Activated CD8-positive, alpha-beta memory T cell treated with anti-CD3 and anti-CD28 coated beads for 48 hours (primary cell): ENCODE measurements around the gene CEP85L.
A peak's percentile ranks its signal among the peaks of the same experiment; 100 is the strongest.

Experiments
- DNase-seq, 3 experiments: peaks; one replicate each; pipeline ENCODE4 v3.0.0-alpha.2; 2020; ENCODE audit warnings: low read depth in 2 of 3, low spot score in 2 of 3

CEP85L gene

GRCh38 chr6:118625833-118626232 lies 25.6 kb downstream of the CEP85L start:
- no peak for DNase-seq

DNA sequence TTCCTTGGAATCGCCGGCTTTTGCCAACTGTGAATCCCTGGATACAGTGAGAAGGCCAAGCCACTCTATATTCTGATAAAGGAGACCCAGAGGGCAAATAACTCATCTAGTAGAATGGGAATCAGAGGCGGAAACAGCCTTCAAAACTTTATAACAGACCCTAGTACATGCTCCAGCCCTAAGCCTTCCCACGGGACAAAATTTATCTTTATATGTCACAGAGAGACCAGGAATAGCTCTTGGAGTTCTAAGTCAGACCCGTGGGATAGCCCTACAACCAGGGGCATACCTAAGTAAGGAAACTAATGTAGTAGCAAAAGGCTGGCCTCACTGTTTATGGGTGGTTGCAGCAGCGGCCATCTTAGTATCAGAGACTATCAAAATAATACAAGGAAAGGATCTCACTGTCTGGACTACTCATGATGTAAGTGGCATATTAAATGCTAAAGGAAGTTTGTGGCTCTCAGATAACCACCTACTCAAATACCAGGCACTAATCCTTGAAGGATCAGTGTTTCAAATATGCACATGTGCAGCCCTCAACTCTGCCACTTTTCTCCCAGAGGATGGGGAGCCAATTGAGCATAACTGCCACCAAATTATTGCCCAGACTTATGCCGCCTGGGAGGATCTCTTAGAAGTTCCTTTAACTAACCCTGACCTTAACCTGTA lies 29.5 kb downstream of the CEP85L start:
- no peak for DNase-seq

DNA sequence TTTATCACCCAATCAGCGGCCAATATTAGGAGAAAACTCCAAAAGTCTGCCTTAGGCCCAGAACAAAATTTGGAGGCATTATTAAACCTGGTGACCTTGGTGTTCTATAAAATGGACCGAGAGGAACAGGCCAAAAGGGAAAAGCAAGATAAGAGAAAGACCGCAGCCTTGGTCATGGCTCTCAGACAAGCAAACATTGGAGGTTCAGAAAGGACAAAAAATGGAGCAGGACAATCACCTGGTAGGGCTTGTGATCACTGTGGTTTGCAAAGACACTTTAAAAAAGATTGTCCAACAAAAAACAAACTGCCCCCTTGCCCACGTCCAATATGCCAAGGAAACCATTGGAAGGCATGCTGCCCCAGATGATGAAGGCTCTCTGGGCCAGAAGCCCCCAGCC lies 31.2 kb downstream of the CEP85L start:
- DNase-seq, result no peak

- DNase-seq, result peak; percentile 23 to 28 (median 28)
Measured at GRCh38 chr6:118618676-118619377, 32.6 kb downstream of the CEP85L start.

DNA sequence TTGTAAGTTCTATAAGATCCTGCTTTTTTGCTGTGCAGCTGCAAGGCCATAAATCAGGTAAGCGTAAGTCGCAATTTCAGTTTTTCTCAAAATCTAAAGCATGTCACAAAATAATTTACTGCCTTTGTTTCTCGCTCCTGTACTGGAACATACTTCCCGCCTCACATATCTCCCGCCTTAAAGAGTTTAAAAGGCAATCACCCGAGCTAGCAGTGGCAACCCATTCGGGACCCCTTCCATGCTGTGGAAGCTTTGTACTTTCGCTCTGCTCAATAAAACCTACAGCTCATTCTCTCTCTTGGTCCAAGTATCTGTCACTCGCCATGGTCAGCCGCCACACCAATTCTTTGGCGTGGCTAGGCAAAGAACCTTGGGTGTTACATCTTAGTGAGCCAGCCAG lies 34.0 kb downstream of the CEP85L start:
- DNase-seq, result no peak

GRCh38 chr6:118611334-118611733 lies 40.1 kb downstream of the CEP85L start:
- DNase-seq, result no peak

GRCh38 chr6:118606858-118607257 lies 44.5 kb downstream of the CEP85L start:
- DNase-seq, result no peak

DNA sequence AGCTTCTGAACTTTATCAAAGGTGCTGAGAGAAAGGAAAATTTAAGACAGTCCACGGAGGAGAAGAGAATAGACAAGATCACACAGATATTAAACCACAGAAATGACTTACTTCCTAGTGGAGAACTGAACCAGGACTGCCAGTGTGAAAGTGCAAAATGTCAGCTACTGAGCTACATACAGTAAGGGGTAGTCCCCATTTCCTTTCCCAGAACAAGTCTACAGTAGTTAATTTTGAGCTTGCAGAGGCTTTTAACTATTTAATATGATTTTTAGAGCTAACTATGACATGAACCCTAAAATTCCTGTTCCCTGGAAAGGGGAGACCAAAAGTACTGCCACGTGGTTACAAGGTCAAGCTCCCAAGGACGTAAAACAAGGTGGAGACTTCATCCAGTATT lies 45.1 kb downstream of the CEP85L start:
- no peak for DNase-seq

DNA sequence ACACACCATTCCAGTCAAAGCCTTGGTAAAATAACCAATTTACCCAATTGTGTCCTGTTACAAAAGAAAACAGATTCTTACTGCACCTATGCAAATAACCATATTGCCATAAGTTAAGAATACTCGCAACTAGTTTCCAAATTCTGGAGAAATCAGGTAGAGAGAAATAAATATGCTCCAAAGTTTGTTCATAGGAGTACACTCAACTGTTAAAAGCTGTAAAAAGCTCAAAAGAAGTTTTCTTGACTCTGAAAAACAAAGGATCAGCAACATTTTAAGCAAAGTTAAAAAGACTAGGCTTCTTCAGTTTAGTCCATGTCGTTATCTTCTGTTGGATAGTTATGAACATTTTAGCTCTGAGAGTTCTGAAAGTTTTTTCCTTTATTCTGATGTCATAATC lies 48.0 kb downstream of the CEP85L start:
- DNase-seq, result no peak

DNA sequence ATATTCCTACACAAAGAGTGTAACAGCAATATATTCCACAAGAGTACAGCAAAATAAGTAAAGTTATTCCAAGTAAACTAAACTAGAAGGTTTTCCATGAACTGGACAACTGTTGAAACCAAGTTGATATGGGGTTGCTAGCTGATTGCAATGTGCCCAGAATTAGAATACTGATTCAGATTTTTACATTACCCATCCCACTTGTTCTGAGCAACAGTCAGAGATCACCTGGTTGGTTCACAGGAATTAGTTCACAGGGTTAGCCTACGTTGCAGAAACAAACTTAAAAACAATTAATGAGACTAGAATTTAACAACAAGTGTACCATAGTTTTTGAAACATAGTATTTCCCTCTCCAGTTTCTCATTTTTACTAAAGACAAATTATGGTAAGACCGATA lies 49.1 kb downstream of the CEP85L start:
- DNase-seq, result no peak

DNA sequence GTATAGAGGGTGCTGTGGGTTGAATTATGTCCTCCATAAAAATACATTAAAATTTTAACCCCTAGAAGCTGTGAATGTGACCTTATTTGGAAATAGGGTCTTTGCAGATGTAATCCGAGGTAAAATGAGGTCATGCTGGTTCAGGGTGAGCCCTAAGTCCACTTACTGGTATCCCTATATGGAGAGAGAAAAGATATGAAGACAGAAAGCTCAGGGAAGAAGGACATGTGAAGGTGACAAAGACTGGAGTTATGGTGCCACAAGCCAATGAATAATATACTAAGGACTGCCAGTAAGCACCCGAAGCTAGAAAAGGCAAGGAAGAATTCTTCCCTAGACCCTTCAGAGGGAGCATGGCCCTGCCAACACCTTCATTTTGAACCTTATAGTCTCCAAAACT lies 53.1 kb downstream of the CEP85L start:
- DNase-seq, result no peak

GRCh38 chr6:118597636-118598035 lies 53.8 kb downstream of the CEP85L start:
- no peak for DNase-seq

- DNase-seq, result no peak
Measured at GRCh38 chr6:118596774-118597320, 54.5 kb downstream of the CEP85L start.

- DNase-seq, result no peak
Measured at GRCh38 chr6:118594877-118595276, 56.5 kb downstream of the CEP85L start.

- no peak for DNase-seq
Measured at GRCh38 chr6:118591897-118592296, 59.5 kb downstream of the CEP85L start.

- DNase-seq, result no peak
Measured at GRCh38 chr6:118589649-118590365, 61.6 kb downstream of the CEP85L start.

- DNase-seq, result no peak
Measured at GRCh38 chr6:118589186-118589585, 62.2 kb downstream of the CEP85L start.

DNA sequence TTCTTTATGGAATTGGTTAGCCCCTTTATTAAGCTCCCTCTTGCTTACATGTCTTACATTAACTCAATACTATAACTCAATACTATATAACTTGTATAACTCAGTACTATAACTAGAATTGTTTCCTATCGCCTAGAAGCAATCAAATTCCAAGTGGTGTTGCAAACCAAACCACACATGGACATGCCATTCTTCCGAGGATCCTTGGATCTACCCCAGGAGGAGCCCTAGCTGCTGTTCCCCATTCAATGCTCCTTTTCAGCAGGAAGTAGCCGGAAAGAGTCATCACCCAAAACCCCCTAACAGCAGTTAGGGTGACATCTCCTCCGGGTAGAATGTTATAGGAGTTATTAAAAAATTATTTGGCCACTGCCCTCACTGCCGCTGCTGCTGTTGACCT lies 62.8 kb downstream of the CEP85L start:
- no peak for DNase-seq

DNA sequence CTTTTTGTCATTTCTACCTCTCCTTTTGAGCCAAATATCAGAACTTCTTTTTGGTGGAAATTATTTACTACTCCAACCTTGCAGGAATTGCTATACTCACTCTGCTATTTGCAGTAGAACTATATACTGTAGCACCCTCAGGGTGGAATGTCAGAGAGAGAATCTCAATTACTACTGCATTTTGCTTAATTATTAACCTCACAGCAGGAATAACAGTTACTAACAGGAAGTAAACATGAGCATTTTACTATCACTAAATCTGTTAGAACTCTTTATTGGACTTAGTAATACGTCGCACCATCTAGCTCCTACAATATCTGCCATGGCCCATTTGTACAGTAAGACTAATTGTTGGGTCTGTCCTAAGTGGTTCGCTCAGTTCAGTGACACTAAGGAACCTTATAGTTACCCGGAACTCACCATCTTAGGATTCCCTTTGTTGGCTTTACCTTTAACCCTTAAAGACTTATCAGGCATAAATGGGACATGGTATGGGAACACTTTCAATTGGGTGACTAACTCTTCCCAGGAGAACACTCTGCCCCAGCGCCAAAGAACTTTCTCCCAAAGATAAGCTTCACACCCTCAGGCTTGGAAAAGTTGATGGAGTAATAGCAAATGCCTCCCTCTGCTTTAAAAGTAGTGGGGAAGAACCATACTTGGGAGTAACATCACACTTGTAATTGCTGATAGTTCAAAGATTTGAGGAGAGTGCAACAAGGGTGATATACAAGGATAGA lies 64.5 kb downstream of the CEP85L start:
- no peak for DNase-seq

DNA sequence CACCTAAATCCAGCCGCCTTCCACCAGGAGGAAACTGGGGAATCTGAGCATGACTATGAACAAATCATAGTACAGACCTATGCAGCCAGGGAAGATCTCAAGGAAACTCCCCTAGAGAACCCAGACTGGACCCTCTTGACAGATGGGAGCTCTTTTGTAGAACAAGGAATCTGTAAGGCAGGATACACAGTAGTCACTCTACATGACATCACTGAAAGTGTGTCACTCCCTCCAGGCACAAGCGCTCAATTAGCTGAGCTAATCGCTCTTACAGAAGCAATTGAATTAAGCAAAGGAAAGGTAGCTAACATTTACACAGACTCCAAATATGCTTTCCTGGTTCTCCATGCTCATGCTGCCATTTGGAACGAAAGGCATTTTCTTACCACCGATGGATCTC lies 66.5 kb downstream of the CEP85L start:
- DNase-seq, result no peak

DNA sequence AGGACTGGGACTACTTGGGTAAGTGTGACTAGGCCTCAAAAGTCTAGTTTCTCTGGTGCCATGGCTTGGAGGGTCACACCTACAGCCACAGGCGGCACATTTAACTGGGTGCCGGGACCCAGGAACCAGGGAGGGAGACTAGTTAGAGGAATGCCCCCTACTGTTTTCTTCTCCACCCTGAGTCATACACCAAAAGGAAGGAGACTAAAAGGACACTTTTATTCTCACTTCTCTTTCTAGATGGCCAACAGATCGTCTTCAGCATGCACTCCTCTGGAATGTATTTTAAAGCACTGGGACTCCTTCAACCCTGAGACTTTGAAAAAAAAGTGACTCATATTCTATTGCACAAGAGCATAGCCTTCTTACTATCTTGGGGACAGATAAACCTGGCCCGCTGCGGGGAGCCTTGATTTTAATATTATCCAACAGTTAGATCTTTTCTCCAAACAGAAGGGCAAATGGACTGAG lies 69.9 kb downstream of the CEP85L start:
- no peak for DNase-seq
